ENCODE measurements around the gene AMELY. TPM values are rescaled to one million over a fixed set of nuclear protein-coding genes. Genes with fewer than 3 reads are reported as not detected.

AMELY gene
- total RNA-seq, 1 experiment from 2014 or later: not detected

DNA sequence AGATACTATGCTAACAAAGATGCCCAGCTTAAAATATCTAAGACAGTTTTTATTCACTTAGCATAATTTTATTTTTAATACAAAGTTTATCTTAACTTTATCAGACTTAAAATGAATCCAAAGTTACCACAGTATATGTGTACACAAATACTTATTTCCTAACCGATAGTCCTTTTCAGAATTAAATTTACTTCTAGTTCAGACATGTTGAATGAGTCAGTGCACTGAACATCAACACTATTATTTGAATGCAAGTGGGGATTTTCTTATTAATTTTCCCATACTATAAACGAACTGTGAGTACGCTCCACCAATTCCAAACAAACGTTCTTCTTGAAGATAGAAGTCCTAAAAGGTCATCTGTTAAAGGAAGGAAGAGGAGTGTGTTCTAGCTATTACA, 38.4 kb upstream of the AMELY start:
- CTCF ChIA-PET: no interaction called here
- Histone ChIP-seq H3K36me3 (ENCODE audit: control insufficient read depth in 1 of 2, insufficient read depth in 2 of 2, low read length in 2 of 2) (no peaks in the 10 kb centered on the region), H3K9me3 (ENCODE audit: control insufficient read depth in 1 of 2, insufficient read depth in 1 of 2, low read depth in 1 of 2, low read length in 2 of 2) (no peaks in the 10 kb centered on the region), H3K27me3 (ENCODE audit: insufficient read depth, low read length) (no peaks in the 10 kb centered on the region), H3K27ac (ENCODE audit: low read depth, low read length) (no peak overlapping the region), H3K9ac (ENCODE audit: low read length) (no peak overlapping the region), H4K20me1 (ENCODE audit: insufficient read depth) (no peaks in the 10 kb centered on the region), H3K4me2 (ENCODE audit: low read length) (no peak overlapping the region), H2AFZ (ENCODE audit: low read depth, low read length, poor library complexity, severe bottlenecking) (no peak overlapping the region), H3K9me2 (ENCODE audit: insufficient read depth) (no peaks in the 10 kb centered on the region), H3K4me3 (replicated peaks in 1 of 2; ENCODE audit: low read depth in 1 of 2, low read length in 2 of 2) (no peak overlapping the region), H3K79me2 (ENCODE audit: insufficient read depth, low read length) (no peaks in the 10 kb centered on the region), H3K4me1 (ENCODE audit: control insufficient read depth in 1 of 2, insufficient read depth in 2 of 2, low read length in 2 of 2) (no peaks in the 10 kb centered on the region)
- no peak for TF ChIP-seq POLR2AphosphoS5 (IDR thresholded peaks at IDR 0.05; ENCODE audit: low read depth, low read length)
- no peak for TF ChIP-seq TCF7L2 (IDR thresholded peaks at IDR 0.05; ENCODE audit: borderline replicate concordance, extremely low read depth, insufficient read depth, insufficient read length)
- TF ChIP-seq POLR2A (IDR thresholded peaks at IDR 0.05; ENCODE audit: borderline replicate concordance, extremely low read depth, insufficient read depth, insufficient read length): no peak
- RAD21 ChIA-PET (ENCODE audit: low non-redundant PET in 1 of 2, low total read pairs in 2 of 2, uncharacterized antibody in 2 of 2, unreplicated experiment in 2 of 2): no interaction called here
- BruUV-seq (replicated peaks): no TSS peak
- intact Hi-C loops (cut with micrococcal nuclease): no loop called here
- no peak for DNase-seq (ENCODE audit: low read depth, low spot score)
- no peak for ATAC-seq
- POLR2A ChIA-PET: no interaction called here

DNA sequence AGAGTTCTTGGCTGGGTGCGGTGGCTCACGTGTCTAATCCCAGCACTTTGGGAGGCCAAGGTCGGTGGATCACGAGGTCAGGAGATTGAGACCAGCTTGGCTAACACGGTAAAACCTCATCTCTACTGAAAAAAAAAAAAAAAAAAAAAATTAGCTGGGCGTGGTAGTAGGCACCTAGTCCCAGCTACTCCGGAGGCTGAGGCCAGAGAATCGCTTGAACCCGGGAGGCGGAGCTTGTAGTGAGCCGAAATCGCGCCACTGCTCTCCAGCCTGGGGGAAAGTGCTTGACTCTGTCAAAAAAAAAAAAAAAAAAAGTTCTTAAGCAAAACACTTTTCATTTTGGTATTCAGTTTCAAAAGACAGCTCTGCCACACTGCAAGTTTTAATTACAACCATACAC, 36.8 kb upstream of the AMELY start:
- ChIA-PET CTCF (no interaction called here), POLR2A (no interaction called here), RAD21 (ENCODE audit: low non-redundant PET in 1 of 2, low total read pairs in 2 of 2, uncharacterized antibody in 2 of 2, unreplicated experiment in 2 of 2) (no interaction called here)
- Histone ChIP-seq H3K27me3 (ENCODE audit: insufficient read depth, low read length) (no peaks in the 10 kb centered on the region), H3K36me3 (ENCODE audit: control insufficient read depth in 1 of 2, insufficient read depth in 2 of 2, low read length in 2 of 2) (no peaks in the 10 kb centered on the region), H3K4me1 (ENCODE audit: control insufficient read depth in 1 of 2, insufficient read depth in 2 of 2, low read length in 2 of 2) (no peaks in the 10 kb centered on the region), H3K4me2 (ENCODE audit: low read length) (no peak overlapping the region), H3K27ac (ENCODE audit: low read depth, low read length) (no peak overlapping the region), H2AFZ (ENCODE audit: low read depth, low read length, poor library complexity, severe bottlenecking) (no peak overlapping the region), H3K9me3 (ENCODE audit: control insufficient read depth in 1 of 2, insufficient read depth in 1 of 2, low read depth in 1 of 2, low read length in 2 of 2) (no peaks in the 10 kb centered on the region), H3K79me2 (ENCODE audit: insufficient read depth, low read length) (no peaks in the 10 kb centered on the region), H4K20me1 (ENCODE audit: insufficient read depth) (no peaks in the 10 kb centered on the region), H3K4me3 (replicated peaks in 1 of 2; ENCODE audit: low read depth in 1 of 2, low read length in 2 of 2) (no peak overlapping the region), H3K9ac (ENCODE audit: low read length) (no peak overlapping the region), H3K9me2 (ENCODE audit: insufficient read depth) (no peaks in the 10 kb centered on the region)
- intact Hi-C loops (cut with micrococcal nuclease): no loop called here
- ATAC-seq: no peak
- DNase-seq (ENCODE audit: low read depth, low spot score): no peak
- TF ChIP-seq YY1 (IDR thresholded peaks at IDR 0.05; ENCODE audit: extremely low read depth, insufficient replicate concordance, low read depth, low read length) (no peak), RAD21 (IDR thresholded peaks at IDR 0.05; ENCODE audit: low read depth) (no peak), FOSL1 (IDR thresholded peaks at IDR 0.05; ENCODE audit: low read depth) (no peak), SP1 (IDR thresholded peaks at IDR 0.05; ENCODE audit: low read depth) (no peak), SRF (IDR thresholded peaks at IDR 0.05; ENCODE audit: low read depth) (no peak), POLR2A (IDR thresholded peaks at IDR 0.05; ENCODE audit: borderline replicate concordance, extremely low read depth, insufficient read depth, insufficient read length) (no peak), TCF7L2 (IDR thresholded peaks at IDR 0.05; ENCODE audit: borderline replicate concordance, extremely low read depth, insufficient read depth, insufficient read length) (no peak), SIN3A (IDR thresholded peaks at IDR 0.05; ENCODE audit: low read depth) (no peak), POLR2AphosphoS5 (IDR thresholded peaks at IDR 0.05; ENCODE audit: low read depth, low read length) (no peak), CBX3 (IDR thresholded peaks at IDR 0.05; ENCODE audit: low read depth) (no peak), ZNF274 (IDR thresholded peaks at IDR 0.05; ENCODE audit: low read depth, low read length) (no peak), EZH2phosphoT487 (IDR thresholded peaks at IDR 0.05; ENCODE audit: borderline replicate concordance) (no peak)
- TF ChIP-seq, protein P1, sequence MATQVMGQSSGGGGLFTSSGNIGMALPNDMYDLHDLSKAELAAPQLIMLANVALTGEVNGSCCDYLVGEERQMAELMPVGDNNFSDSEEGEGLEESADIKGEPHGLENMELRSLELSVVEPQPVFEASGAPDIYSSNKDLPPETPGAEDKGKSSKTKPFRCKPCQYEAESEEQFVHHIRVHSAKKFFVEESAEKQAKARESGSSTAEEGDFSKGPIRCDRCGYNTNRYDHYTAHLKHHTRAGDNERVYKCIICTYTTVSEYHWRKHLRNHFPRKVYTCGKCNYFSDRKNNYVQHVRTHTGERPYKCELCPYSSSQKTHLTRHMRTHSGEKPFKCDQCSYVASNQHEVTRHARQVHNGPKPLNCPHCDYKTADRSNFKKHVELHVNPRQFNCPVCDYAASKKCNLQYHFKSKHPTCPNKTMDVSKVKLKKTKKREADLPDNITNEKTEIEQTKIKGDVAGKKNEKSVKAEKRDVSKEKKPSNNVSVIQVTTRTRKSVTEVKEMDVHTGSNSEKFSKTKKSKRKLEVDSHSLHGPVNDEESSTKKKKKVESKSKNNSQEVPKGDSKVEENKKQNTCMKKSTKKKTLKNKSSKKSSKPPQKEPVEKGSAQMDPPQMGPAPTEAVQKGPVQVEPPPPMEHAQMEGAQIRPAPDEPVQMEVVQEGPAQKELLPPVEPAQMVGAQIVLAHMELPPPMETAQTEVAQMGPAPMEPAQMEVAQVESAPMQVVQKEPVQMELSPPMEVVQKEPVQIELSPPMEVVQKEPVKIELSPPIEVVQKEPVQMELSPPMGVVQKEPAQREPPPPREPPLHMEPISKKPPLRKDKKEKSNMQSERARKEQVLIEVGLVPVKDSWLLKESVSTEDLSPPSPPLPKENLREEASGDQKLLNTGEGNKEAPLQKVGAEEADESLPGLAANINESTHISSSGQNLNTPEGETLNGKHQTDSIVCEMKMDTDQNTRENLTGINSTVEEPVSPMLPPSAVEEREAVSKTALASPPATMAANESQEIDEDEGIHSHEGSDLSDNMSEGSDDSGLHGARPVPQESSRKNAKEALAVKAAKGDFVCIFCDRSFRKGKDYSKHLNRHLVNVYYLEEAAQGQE (IDR thresholded peaks at IDR 0.05; ENCODE audit: low read depth): no peak
- TF ChIP-seq, protein P2, sequence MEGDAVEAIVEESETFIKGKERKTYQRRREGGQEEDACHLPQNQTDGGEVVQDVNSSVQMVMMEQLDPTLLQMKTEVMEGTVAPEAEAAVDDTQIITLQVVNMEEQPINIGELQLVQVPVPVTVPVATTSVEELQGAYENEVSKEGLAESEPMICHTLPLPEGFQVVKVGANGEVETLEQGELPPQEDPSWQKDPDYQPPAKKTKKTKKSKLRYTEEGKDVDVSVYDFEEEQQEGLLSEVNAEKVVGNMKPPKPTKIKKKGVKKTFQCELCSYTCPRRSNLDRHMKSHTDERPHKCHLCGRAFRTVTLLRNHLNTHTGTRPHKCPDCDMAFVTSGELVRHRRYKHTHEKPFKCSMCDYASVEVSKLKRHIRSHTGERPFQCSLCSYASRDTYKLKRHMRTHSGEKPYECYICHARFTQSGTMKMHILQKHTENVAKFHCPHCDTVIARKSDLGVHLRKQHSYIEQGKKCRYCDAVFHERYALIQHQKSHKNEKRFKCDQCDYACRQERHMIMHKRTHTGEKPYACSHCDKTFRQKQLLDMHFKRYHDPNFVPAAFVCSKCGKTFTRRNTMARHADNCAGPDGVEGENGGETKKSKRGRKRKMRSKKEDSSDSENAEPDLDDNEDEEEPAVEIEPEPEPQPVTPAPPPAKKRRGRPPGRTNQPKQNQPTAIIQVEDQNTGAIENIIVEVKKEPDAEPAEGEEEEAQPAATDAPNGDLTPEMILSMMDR (IDR thresholded peaks at IDR 0.05 in 2 of 3, conservative IDR thresholded peaks at IDR 0.05 in 1 of 3; ENCODE audit: borderline replicate concordance in 1 of 3, insufficient read depth in 1 of 3, low read depth in 2 of 3, low read length in 2 of 3): no peak
- TF ChIP-seq, protein P3, sequence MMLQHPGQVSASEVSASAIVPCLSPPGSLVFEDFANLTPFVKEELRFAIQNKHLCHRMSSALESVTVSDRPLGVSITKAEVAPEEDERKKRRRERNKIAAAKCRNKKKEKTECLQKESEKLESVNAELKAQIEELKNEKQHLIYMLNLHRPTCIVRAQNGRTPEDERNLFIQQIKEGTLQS (IDR thresholded peaks at IDR 0.05): no peak
- no TSS peak for BruUV-seq (replicated peaks)
